Mesendoderm (in vitro differentiated cells): ENCODE measurements around the gene EEF1G.

Experiments
- DNase-seq: peaks from one replicate; pipeline ENCODE4 v3.0.0; 2013
- H2AK5ac ChIP-seq: 2 replicates; pipeline ENCODE4 v1.6.1; 2013; ENCODE audit warnings: low read length, inconsistent platforms
- H2BK120ac ChIP-seq: 2 replicates; pipeline ENCODE4 v1.6.1; 2013; ENCODE audit warnings: low read depth, mild to moderate bottlenecking, low read length, moderate library complexity, mixed read lengths
- H2BK15ac ChIP-seq: replicated peaks from 2 replicates; pipeline ENCODE4 v1.6.1; 2013; ENCODE audit warnings: low read depth, mild to moderate bottlenecking, moderate library complexity
- H2BK5ac ChIP-seq: 2 replicates; pipeline ENCODE4 v1.6.1; 2013; ENCODE audit warnings: low read length, inconsistent platforms
- H3K18ac ChIP-seq: 2 replicates; pipeline ENCODE4 v1.6.1; 2013; ENCODE audit warnings: mild to moderate bottlenecking, low read length, mixed read lengths
- H3K23ac ChIP-seq: one replicate; pipeline ENCODE4 v1.6.1; 2013; ENCODE audit warnings: low read length
- H3K27ac ChIP-seq: 2 replicates; pipeline ENCODE4 v1.5.1; 2013; ENCODE audit warnings: low read depth, mild to moderate bottlenecking, inconsistent platforms, low read length, moderate library complexity
- H3K27me3 ChIP-seq: 2 replicates; pipeline ENCODE4 v1.6.1; 2013; ENCODE audit warnings: low read length, control low read depth, mild to moderate bottlenecking, inconsistent platforms; ENCODE audit not compliant: insufficient read depth, poor library complexity
- H3K36me3 ChIP-seq: 2 replicates; pipeline ENCODE4 v1.6.1; 2013; ENCODE audit warnings: low read length, inconsistent platforms; ENCODE audit not compliant: control insufficient read depth, insufficient read depth
- H3K4ac ChIP-seq: one replicate; pipeline ENCODE4 v1.6.1; 2013; ENCODE audit warnings: low read depth, mild to moderate bottlenecking, low read length, moderate library complexity
- H3K4me1 ChIP-seq: 2 replicates; pipeline ENCODE4 v1.6.1; 2013; ENCODE audit warnings: low read depth, low read length, inconsistent platforms; ENCODE audit not compliant: control insufficient read depth
- H3K4me2 ChIP-seq: 2 replicates; pipeline ENCODE4 v1.6.1; 2013; ENCODE audit warnings: low read length
- H3K4me3 ChIP-seq: 2 replicates; pipeline ENCODE4 v1.5.1; 2013; ENCODE audit warnings: mild to moderate bottlenecking, low read length
- H3K56ac ChIP-seq: one replicate; pipeline ENCODE4 v1.6.1; 2013; ENCODE audit warnings: low read length
- H3K79me1 ChIP-seq: 2 replicates; pipeline ENCODE4 v1.6.1; 2013; ENCODE audit warnings: low read length, inconsistent platforms
- H3K79me2 ChIP-seq: 2 replicates; pipeline ENCODE4 v1.6.1; 2013; ENCODE audit warnings: mild to moderate bottlenecking, low read length; ENCODE audit not compliant: control insufficient read depth, insufficient read depth
- H3K9ac ChIP-seq: 2 replicates; pipeline ENCODE4 v1.6.1; 2013; ENCODE audit warnings: low read length, inconsistent platforms
- H4K5ac ChIP-seq: one replicate; pipeline ENCODE4 v1.6.1; 2013; ENCODE audit warnings: low read length
- H4K8ac ChIP-seq: one replicate; pipeline ENCODE4 v1.6.1; 2013; ENCODE audit warnings: low read depth, mild to moderate bottlenecking, control low read depth, low read length, moderate library complexity
- WGBS: extraction: QIAGEN DNeasy Blood & Tissue Kit; methylation state at CpG from one replicate; pipeline ENCODE4 v1.1.7; 2013; ENCODE audit warnings: low lambda C conversion rate, missing lambda C conversion rate; ENCODE audit not compliant: insufficient coverage; ENCODE audit errors: extremely low coverage; 5-methylcytosine and 5-hydroxymethylcytosine counted together

Gene EEF1G

DNA sequence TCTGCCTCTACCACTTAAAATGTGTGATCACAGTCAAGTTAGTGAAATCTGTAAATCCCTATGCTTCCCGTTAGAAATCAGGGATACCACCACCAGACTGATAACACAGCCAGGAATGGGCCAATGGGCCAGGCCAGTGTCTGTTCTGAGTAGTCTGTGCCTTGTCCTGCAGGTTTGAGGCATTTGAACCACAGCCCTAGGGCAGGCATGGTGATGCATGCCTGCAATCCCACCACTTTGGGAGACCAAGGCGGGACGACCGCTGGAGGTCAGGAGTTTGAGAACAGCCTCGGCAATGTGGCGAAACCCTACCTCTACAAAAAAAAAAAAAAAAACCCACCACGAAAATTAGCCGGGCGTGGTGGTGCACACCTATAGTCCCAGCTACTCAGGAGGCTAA is 15.0 kb downstream of the EEF1G start:
- peaks cover 20% of the 10 kb centered on the region for H3K36me3 ChIP-seq
- H3K23ac ChIP-seq = no peak overlapping the region
- no peak overlapping the region for H3K9ac ChIP-seq
- no peak overlapping the region for H3K27ac ChIP-seq
- H3K18ac ChIP-seq = no peak overlapping the region
- H4K5ac ChIP-seq = no peak overlapping the region
- H3K4me1 ChIP-seq = peaks cover 24% of the 10 kb centered on the region
- no peak overlapping the region for H3K4ac ChIP-seq
- H2BK15ac ChIP-seq = no peak overlapping the region
- no peaks in the 10 kb centered on the region for H3K27me3 ChIP-seq
- no peak overlapping the region for H4K8ac ChIP-seq
- peaks cover 17% of the 10 kb centered on the region for H3K79me1 ChIP-seq
- no CpG with 5 or more reads among the region's 9 CpGs for WGBS
- H3K4me3 ChIP-seq = no peak overlapping the region
- no peak overlapping the region for H2BK5ac ChIP-seq
- peaks cover 7% of the 10 kb centered on the region for H3K79me2 ChIP-seq
- no peak overlapping the region for H2BK120ac ChIP-seq
- no peak for DNase-seq
- H2AK5ac ChIP-seq = no peak overlapping the region
- no peak overlapping the region for H3K56ac ChIP-seq
- H3K4me2 ChIP-seq = no peak overlapping the region

- Histone ChIP-seq H3K79me1 (peaks cover 17% of the 10 kb centered on the region), H3K27ac (peak overlapping the region; percentile 59), H3K4me1 (peaks cover 28% of the 10 kb centered on the region)
These were observed 16.6 kb downstream of the EEF1G start for GRCh38 chr11:62556875-62557631.

GRCh38 chr11:62556108-62556874 is 17.4 kb downstream of the EEF1G start:
- H3K4me2 ChIP-seq = no peak overlapping the region
- H2BK5ac ChIP-seq = no peak overlapping the region
- peak overlapping the region; percentile 1 for H3K18ac ChIP-seq
- DNase-seq = peak; percentile 96
- H3K79me1 ChIP-seq = peaks cover 17% of the 10 kb centered on the region
- peak overlapping the region; percentile 65 for H3K56ac ChIP-seq
- peak overlapping the region; percentile 85 for H3K23ac ChIP-seq
- H3K4me3 ChIP-seq = no peak overlapping the region
- H3K4me1 ChIP-seq = peaks cover 28% of the 10 kb centered on the region
- H2BK15ac ChIP-seq = no peak overlapping the region
- H2BK120ac ChIP-seq = no peak overlapping the region
- no peak overlapping the region for H4K5ac ChIP-seq
- WGBS = no CpG with 5 or more reads among the region's 14 CpGs
- peak overlapping the region; percentile 40 for H3K9ac ChIP-seq
- no peaks in the 10 kb centered on the region for H3K27me3 ChIP-seq
- H4K8ac ChIP-seq = no peak overlapping the region
- H3K4ac ChIP-seq = no peak overlapping the region
- no peak overlapping the region for H2AK5ac ChIP-seq
- H3K79me2 ChIP-seq = peaks cover 7% of the 10 kb centered on the region
- H3K27ac ChIP-seq = peak overlapping the region; percentile 59
- H3K36me3 ChIP-seq = peaks cover 19% of the 10 kb centered on the region

More at GRCh38 chr11:62556875-62557631, 16.6 kb downstream of the EEF1G start:
- Histone ChIP-seq H4K8ac (no peak overlapping the region), H3K9ac (peak overlapping the region; percentile 40), H2BK120ac (no peak overlapping the region), H3K79me2 (peaks cover 7% of the 10 kb centered on the region), H3K56ac (peak overlapping the region; percentile 65), H3K4ac (no peak overlapping the region), H2BK15ac (no peak overlapping the region), H2BK5ac (no peak overlapping the region), H3K36me3 (peaks cover 19% of the 10 kb centered on the region), H3K4me3 (no peak overlapping the region), H3K23ac (peak overlapping the region; percentile 85), H4K5ac (no peak overlapping the region), H2AK5ac (no peak overlapping the region), H3K18ac (no peak overlapping the region), H3K4me2 (no peak overlapping the region), H3K27me3 (no peaks in the 10 kb centered on the region)
- peak; percentile 53 for DNase-seq
- no CpG with 5 or more reads among the region's 3 CpGs for WGBS

GRCh38 chr11:62555464-62556107 is 18.1 kb downstream of the EEF1G start:
- H3K4me3 ChIP-seq = no peak overlapping the region
- DNase-seq = peak; percentile 88
- peaks cover 26% of the 10 kb centered on the region for H3K4me1 ChIP-seq

DNA sequence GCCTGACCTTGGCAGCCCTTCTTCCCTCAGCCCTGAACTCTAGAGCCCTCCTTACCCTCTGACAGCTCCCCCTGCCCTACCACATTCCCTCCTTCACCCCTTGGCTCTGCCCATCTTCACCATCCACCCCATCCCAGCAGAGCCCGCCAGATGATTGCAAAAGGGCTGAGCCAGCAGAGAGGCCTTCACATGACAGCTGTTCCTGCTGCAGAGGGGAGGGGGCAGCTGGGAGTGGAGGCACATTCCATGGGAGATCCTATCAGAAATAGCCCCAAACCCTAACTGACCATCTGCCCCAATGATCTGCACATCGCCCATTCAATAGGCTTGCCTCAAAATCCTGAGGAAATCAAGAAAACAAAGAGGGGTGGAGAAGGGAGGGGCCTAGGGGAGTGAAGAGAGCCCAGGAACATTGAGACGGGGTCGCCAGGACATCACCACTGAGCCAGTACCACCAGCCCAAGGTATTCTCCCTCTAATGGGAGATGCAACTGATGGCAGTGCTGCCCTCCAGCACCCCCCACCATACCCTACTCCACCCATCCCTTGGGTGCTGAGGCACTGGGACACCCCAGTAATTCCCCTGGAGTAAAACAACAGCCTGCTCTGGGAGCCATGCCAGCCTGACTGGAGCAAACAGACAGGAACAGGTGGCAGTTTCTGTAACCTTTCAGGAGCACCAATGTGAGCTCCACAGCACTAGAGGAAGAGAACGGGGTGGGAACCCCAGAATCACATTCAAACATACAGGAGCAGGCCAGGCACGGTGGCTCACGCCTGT is 19.1 kb downstream of the EEF1G start:
- Histone ChIP-seq H4K5ac (no peak overlapping the region), H3K23ac (no peak overlapping the region), H3K79me1 (peaks cover 12% of the 10 kb centered on the region), H2BK5ac (no peak overlapping the region), H2BK15ac (no peak overlapping the region), H3K4me1 (peaks cover 26% of the 10 kb centered on the region), H3K27me3 (no peaks in the 10 kb centered on the region), H3K9ac (no peak overlapping the region), H3K27ac (no peak overlapping the region), H3K36me3 (peaks cover 14% of the 10 kb centered on the region), H3K4me3 (no peak overlapping the region), H3K18ac (no peak overlapping the region), H3K79me2 (no peaks in the 10 kb centered on the region), H3K56ac (peak overlapping the region; percentile 2), H3K4me2 (no peak overlapping the region), H2AK5ac (no peak overlapping the region), H2BK120ac (no peak overlapping the region), H4K8ac (no peak overlapping the region), H3K4ac (no peak overlapping the region)
- no CpG with 5 or more reads among the region's 7 CpGs for WGBS
- DNase-seq = peak; percentile 77

More at GRCh38 chr11:62555464-62556107, 18.1 kb downstream of the EEF1G start:
- Histone ChIP-seq H2BK15ac (no peak overlapping the region), H3K27ac (peak overlapping the region; percentile 59), H3K79me2 (peaks cover 5% of the 10 kb centered on the region), H3K4me2 (no peak overlapping the region), H4K5ac (no peak overlapping the region), H3K9ac (no peak overlapping the region), H3K18ac (peak overlapping the region; percentile 1), H2BK5ac (no peak overlapping the region), H3K56ac (peak overlapping the region; percentile 19), H4K8ac (no peak overlapping the region), H3K36me3 (peaks cover 19% of the 10 kb centered on the region), H3K27me3 (no peaks in the 10 kb centered on the region), H3K23ac (no peak overlapping the region), H3K79me1 (peaks cover 17% of the 10 kb centered on the region), H2AK5ac (no peak overlapping the region), H2BK120ac (no peak overlapping the region), H3K4ac (no peak overlapping the region)
- no CpG with 5 or more reads among the region's 4 CpGs for WGBS
